Esophagus squamous epithelium (tissue), 4 donors: ENCODE measurements around the gene FAM20C.

ENCODE experiments used
- CTCF ChIP-seq, 6 experiments: fragments of 450-650 bp in 4 of 6; fragments of 200-600 bp in 2 of 6; sonication (generic) in 2 of 6; IDR thresholded peaks; one replicate each; pipeline ENCODE4 v1.5.1; 2016 to 2019; ENCODE audit warnings: antibody characterized with exemption in 6 of 6, mild to moderate bottlenecking in 4 of 6, moderate library complexity in 4 of 6
- POLR2A ChIP-seq, 4 donors: fragments of 450-650 bp; IDR thresholded peaks; one replicate each; pipeline ENCODE4 v1.6.1; 2017; ENCODE audit warnings: antibody characterized with exemption in 4 of 4, mild to moderate bottlenecking in 4 of 4, moderate library complexity in 3 of 4

DNA sequence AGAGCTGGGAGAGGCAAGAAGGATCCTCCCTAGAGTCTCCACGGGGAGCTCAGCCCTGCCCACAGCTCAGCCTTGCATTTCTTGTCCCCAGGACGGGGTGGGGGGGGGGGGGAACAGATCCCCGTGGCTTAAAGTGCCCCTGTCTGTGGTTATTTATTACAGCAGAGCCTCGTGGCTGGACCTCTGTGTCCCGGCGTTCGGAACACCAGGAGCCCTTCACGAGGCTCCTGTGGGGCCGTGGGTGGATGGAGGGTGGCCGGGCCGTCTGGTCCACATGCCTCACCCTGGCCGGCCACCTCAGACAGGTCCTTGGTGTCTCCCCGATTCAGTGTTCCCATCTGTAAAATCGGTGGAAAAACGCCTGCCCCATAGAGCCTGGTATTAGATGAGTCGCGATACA lies 37.9 kb downstream of the FAM20C start:
- TF ChIP-seq CTCF (IDR thresholded peaks at IDR 0.05), result no peak
- no peak for TF ChIP-seq POLR2A (IDR thresholded peaks at IDR 0.05)
